Right atrium auricular region (tissue), 2 donors: ENCODE results near the gene MMD. TPM values are rescaled to one million over a fixed set of nuclear protein-coding genes. Genes with fewer than 3 reads are reported as not detected.

Experiments used
- DNase-seq: peaks from one replicate; pipeline ENCODE4 v3.0.0-alpha.2; 2019; ENCODE audit warnings: low spot score
- H3K27ac ChIP-seq, 2 donors: fragments of 200-600 bp; sonication (generic); 1 replicate in 1 of 2; 2 replicates in 1 of 2; pipeline ENCODE4 v1.5.1; 2016 to 2019
- H3K27me3 ChIP-seq, 2 donors: fragments of 200-600 bp; sonication (generic); one replicate each; pipeline versions ENCODE4 v1.5.1 to v1.6.0; 2017 to 2019
- H3K36me3 ChIP-seq: fragments of 200-600 bp; sonication (generic); one replicate; pipeline ENCODE4 v1.5.1; 2016
- H3K4me1 ChIP-seq, 2 donors: fragments of 200-600 bp; sonication (generic); one replicate each; pipeline versions ENCODE4 v1.5.1 to v1.6.0; 2017 to 2019
- H3K4me3 ChIP-seq, 2 donors: fragments of 200-600 bp; sonication (generic); 1 replicate in 1 of 2; 2 replicates in 1 of 2; pipeline ENCODE4 v1.5.1; 2017 to 2019; ENCODE audit warnings: mild to moderate bottlenecking in 1 of 2, moderate library complexity in 1 of 2
- H3K9me3 ChIP-seq, 2 donors: fragments of 200-600 bp; sonication (generic); one replicate each; pipeline ENCODE4 v1.5.1; 2019
- total RNA-seq, 2 donors: library from RNA; depleted of rRNA; stranded (reverse); fragments of >200 nt; gene quantifications; one replicate each; pipeline ENCODE4 v1.1.0, GENCODE V29; 2016
- TF ChIP-seq, protein P1 (sequence below), 2 donors: fragments of 200-600 bp; sonication (generic); IDR thresholded peaks; one replicate each; pipeline ENCODE4 v1.5.1; 2019; ENCODE audit warnings: antibody characterized with exemption in 2 of 2

MMD gene
- total RNA-seq, 2 donors from 2014 or later, result 12.5 to 17.5 TPM

DNA sequence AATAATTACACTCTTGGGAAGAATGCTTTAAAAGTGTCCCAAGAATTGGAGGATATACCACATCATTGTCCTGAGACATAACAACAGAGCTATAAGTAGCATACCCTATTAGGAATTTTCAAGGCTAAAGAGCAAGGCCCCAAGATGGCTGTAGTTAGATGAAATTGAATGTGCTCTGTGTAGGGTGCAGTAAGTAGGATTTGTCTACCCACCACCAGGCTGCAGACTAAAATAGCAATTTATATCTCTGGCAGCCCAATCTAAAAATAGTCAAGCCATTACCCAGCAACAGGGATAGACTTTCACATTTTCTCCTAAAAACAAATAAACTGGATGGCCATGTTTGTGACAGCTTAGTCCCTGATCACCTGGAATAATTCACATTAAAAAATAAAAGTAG is 5.6 kb downstream of the MMD start:
- Histone ChIP-seq H3K36me3 (peaks cover 30% of the 10 kb centered on the region), H3K9me3 (no peaks in the 10 kb centered on the region), H3K27me3 (no peaks in the 10 kb centered on the region), H3K4me1 (peaks cover 0 to 42% of the 10 kb centered on the region in 2 donors), H3K27ac (peak overlapping the region; percentile 60 to 73), H3K4me3 (no peak overlapping the region)
- DNase-seq, result no peak
- TF ChIP-seq, protein P1, sequence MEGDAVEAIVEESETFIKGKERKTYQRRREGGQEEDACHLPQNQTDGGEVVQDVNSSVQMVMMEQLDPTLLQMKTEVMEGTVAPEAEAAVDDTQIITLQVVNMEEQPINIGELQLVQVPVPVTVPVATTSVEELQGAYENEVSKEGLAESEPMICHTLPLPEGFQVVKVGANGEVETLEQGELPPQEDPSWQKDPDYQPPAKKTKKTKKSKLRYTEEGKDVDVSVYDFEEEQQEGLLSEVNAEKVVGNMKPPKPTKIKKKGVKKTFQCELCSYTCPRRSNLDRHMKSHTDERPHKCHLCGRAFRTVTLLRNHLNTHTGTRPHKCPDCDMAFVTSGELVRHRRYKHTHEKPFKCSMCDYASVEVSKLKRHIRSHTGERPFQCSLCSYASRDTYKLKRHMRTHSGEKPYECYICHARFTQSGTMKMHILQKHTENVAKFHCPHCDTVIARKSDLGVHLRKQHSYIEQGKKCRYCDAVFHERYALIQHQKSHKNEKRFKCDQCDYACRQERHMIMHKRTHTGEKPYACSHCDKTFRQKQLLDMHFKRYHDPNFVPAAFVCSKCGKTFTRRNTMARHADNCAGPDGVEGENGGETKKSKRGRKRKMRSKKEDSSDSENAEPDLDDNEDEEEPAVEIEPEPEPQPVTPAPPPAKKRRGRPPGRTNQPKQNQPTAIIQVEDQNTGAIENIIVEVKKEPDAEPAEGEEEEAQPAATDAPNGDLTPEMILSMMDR (IDR thresholded peaks at IDR 0.05), result no peak

DNA sequence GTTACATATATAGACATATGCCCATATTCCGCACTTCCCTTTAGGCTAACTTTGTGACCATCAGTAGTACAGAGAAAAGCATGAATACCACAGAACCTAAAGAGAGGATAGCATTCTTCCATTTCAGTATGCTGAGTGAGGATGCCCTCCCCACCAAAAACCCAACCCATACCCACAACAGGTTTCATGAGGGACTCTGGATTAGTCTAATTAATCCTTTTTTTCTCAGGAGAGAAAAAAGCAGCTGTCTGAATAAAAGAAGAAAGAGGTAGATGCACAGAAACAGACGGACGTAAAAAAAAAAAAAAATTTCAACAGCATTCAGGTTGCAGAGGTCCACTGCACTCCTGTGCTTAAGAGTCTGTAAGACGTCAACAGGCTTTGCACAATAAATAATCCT is 6.7 kb downstream of the MMD start:
- H3K27me3 ChIP-seq, result no peaks in the 10 kb centered on the region
- TF ChIP-seq, protein P1 (IDR thresholded peaks at IDR 0.05), result no peak
- peaks cover 0 to 35% of the 10 kb centered on the region in 2 donors for H3K4me1 ChIP-seq
- peaks cover 40% of the 10 kb centered on the region for H3K36me3 ChIP-seq
- peak overlapping the region in 1 of 2 donors; percentile 73 for H3K27ac ChIP-seq
- no peak for DNase-seq
- H3K4me3 ChIP-seq, result no peak overlapping the region
- H3K9me3 ChIP-seq, result no peaks in the 10 kb centered on the region

DNA sequence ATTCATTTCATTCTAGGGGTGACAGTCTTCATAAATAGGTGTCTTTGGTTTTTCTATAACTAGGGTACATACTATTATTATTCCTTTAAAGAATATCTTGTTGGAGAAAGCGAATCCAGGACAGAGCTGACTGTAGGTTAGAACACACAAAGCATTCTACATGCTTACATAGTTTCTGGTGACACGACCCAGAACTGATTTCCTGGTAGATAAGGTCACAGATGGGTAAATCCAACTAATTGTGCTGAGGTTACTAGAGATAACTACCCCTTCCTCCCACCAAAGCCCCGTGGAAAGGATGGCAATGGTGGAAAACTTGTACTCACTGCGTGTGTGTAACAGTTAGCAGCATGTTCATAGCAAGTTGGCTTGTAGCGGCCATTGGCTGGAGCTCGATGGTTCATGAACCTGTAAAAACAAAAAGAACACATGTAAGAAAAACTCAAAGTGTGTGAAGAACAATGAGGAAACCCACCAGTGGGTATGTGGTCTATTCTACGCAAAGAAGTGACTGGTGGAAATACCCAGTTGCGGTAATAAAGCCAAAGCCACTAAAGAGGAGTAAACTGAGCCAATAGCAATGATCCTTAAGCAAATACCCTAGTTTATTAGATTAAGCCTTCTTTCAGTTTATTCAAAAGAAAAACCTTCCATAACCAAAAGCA is 7.7 kb downstream of the MMD start:
- peaks cover 0 to 25% of the 10 kb centered on the region in 2 donors for H3K4me1 ChIP-seq

DNA sequence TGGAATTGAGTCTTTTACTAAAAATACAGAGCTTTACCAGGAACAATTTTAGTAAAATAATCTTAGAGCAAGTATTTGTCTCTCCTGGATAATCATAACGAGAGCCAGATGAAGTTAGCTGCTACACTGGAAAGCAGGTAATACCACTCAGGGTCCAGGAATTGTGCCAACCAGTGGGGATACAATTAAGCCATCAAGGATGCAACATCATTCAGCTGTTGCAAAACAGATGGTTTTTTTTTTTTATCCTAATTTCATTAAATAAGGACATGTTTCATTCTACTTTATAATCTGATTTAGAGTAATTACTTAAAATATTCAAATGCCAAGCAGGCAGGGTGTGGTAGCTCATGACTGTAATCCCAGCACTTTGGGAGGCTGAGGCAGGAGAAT is 10.2 kb downstream of the MMD start:
- Histone ChIP-seq H3K36me3 (peaks cover 69% of the 10 kb centered on the region), H3K4me1 (peaks cover 0 to 10% of the 10 kb centered on the region in 2 donors), H3K27me3 (no peaks in the 10 kb centered on the region), H3K27ac (peak overlapping the region in 1 of 2 donors; percentile 65), H3K9me3 (no peaks in the 10 kb centered on the region), H3K4me3 (no peak overlapping the region)
- TF ChIP-seq, protein P1 (IDR thresholded peaks at IDR 0.05), result no peak
- DNase-seq, result no peak

More for the DNA sequence above, 7.7 kb downstream of the MMD start:
- TF ChIP-seq, protein P1 (IDR thresholded peaks at IDR 0.05), result no peak
- H3K4me3 ChIP-seq, result no peak overlapping the region
- DNase-seq, result no peak
- no peaks in the 10 kb centered on the region for H3K27me3 ChIP-seq
- H3K9me3 ChIP-seq, result no peaks in the 10 kb centered on the region
- H3K27ac ChIP-seq, result peak overlapping the region in 1 of 2 donors; percentile 24
- peaks cover 50% of the 10 kb centered on the region for H3K36me3 ChIP-seq

DNA sequence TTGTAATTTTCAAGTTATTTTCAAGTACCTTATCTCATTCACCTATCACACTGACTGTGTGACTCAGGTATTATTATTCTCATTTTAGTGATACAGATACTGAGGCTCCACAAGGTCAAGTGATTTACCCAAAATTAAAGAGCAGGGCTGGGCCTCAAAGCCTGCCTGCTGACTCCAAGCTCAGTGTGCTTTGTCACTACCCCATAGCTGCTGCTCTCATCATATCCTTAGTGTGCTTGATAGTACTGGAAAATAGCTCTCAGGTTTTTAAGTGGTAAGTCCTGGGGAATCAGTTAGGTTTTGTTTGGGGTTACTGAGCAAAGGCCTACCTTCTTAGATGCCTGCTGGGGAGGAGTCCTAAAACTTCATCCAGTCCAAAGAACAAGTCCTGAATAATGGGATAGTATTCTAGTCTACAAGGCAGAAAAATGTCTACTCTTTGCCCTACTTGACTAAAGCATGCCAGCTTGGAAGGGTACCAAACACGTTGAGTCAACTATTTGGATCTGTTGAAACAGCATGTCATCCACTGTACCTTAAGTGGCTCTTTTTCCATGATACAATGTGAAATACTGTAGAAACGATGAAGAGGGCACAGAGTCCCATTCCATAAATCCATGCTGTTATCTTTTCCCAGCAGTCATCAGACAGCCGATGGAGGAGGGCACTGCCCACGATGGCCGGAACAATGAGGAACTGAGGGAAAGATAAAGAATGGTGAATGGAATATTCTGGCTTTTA is 10.7 kb downstream of the MMD start:
- TF ChIP-seq, protein P1 (IDR thresholded peaks at IDR 0.05), result no peak
- peaks cover 0 to 8% of the 10 kb centered on the region in 2 donors for H3K4me1 ChIP-seq
- no peak for DNase-seq
- no peak overlapping the region for H3K4me3 ChIP-seq
- peak overlapping the region in 1 of 2 donors; percentile 65 for H3K27ac ChIP-seq
- no peaks in the 10 kb centered on the region for H3K27me3 ChIP-seq
- no peaks in the 10 kb centered on the region for H3K9me3 ChIP-seq
- H3K36me3 ChIP-seq, result peaks cover 75% of the 10 kb centered on the region
